Panc1 (cell line): ENCODE results near the gene CCDC15.

ENCODE experiments used
- CTCF ChIP-seq: fragments of 450-650 bp; IDR thresholded peaks from 2 replicates; pipeline ENCODE4 v1.5.1; 2017; ENCODE audit warnings: mild to moderate bottlenecking
- POLR2AphosphoS5 ChIP-seq: IDR thresholded peaks from 2 replicates; pipeline ENCODE4 v1.6.1; 2012; ENCODE audit warnings: mild to moderate bottlenecking, low read depth, low read length, moderate library complexity
- SIN3A ChIP-seq: IDR thresholded peaks from 2 replicates; pipeline ENCODE4 v1.6.1; 2012; ENCODE audit warnings: low read depth, mild to moderate bottlenecking, low read length, moderate library complexity, borderline replicate concordance; ENCODE audit not compliant: insufficient read depth
- TCF7L2 ChIP-seq: IDR thresholded peaks from 2 replicates; pipeline ENCODE4 v1.6.1; 2011; ENCODE audit warnings: mild to moderate bottlenecking, low read depth, low read length, inconsistent platforms

GRCh38 chr11:125025968-125026367 is 72.0 kb downstream of the CCDC15 start:
- TF ChIP-seq CTCF (no peak), TCF7L2 (no peak), SIN3A (no peak), POLR2AphosphoS5 (no peak)
